Fibroblast of mammary gland (primary cell): ENCODE results near the gene TSHZ2.

Experiments used
- DNase-seq: peaks from one replicate; pipeline ENCODE4 v3.0.0-alpha.2; 2010; ENCODE audit warnings: low read depth
- H3K4me3 ChIP-seq: 2 replicates; pipeline ENCODE4 v1.5.1; 2011; ENCODE audit warnings: low read depth, mild to moderate bottlenecking, low read length, moderate library complexity; ENCODE audit not compliant: control insufficient read depth
- CTCF ChIP-seq: conservative IDR thresholded peaks from 2 replicates; pipeline ENCODE4 v1.5.1; 2011; ENCODE audit warnings: low read depth, low read length, inconsistent platforms; ENCODE audit not compliant: control insufficient read depth, insufficient read depth

The TSHZ2 gene

GRCh38 chr20:53422039-53422438 is 449.9 kb downstream of the TSHZ2 start:
- no peak for TF ChIP-seq CTCF
- no peak overlapping the region for H3K4me3 ChIP-seq
- no peak for DNase-seq

GRCh38 chr20:53423587-53424146 is 451.5 kb downstream of the TSHZ2 start:
- no peak overlapping the region for H3K4me3 ChIP-seq
- no peak for TF ChIP-seq CTCF
- no peak for DNase-seq

- no peak for TF ChIP-seq CTCF
- DNase-seq, result no peak
- no peak overlapping the region for H3K4me3 ChIP-seq
Measured at GRCh38 chr20:53425481-53425880, 453.3 kb downstream of the TSHZ2 start.

GRCh38 chr20:53425941-53426340 is 453.8 kb downstream of the TSHZ2 start:
- no peak for DNase-seq
- no peak for TF ChIP-seq CTCF
- H3K4me3 ChIP-seq, result no peak overlapping the region

GRCh38 chr20:53426766-53427312 is 454.7 kb downstream of the TSHZ2 start:
- no peak overlapping the region for H3K4me3 ChIP-seq
- TF ChIP-seq CTCF, result no peak
- no peak for DNase-seq

GRCh38 chr20:53427951-53428350 is 455.8 kb downstream of the TSHZ2 start:
- H3K4me3 ChIP-seq, result no peak overlapping the region
- DNase-seq, result no peak
- no peak for TF ChIP-seq CTCF

GRCh38 chr20:53428588-53428987 is 456.4 kb downstream of the TSHZ2 start:
- DNase-seq, result no peak
- no peak overlapping the region for H3K4me3 ChIP-seq
- TF ChIP-seq CTCF, result no peak
